DMS114 treated with DMSO at 0.1 percent for 48 hours (cell line): ENCODE data around the gene DNAH1.

Experiments used
- DNase-seq: peaks from one replicate; lab custom pipeline; 2025; ENCODE audit not compliant: unreplicated experiment; lab: John Stamatoyannopoulos, UW

DNAH1 gene

DNA sequence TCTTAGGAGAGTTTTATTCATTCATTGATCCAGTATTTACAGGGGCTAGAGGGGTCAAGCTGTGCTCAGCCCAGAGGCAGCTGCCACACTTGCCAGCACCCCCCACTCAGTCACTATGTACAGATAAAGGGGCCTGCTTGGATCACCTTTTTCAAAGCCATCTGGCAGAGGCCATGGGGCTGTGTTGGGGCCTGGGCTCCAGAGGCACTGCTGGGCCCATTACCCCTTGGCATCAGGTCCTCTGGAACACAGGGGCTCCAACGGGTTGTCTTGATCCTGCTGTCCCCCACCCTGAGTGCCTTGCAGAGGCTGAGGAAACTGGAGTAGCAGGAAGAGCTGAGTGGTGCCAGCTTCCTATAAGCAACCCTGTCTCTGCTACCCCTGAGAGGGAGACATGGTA is 84.9 kb downstream of the DNAH1 start:
- DNase-seq, result no peak

DNA sequence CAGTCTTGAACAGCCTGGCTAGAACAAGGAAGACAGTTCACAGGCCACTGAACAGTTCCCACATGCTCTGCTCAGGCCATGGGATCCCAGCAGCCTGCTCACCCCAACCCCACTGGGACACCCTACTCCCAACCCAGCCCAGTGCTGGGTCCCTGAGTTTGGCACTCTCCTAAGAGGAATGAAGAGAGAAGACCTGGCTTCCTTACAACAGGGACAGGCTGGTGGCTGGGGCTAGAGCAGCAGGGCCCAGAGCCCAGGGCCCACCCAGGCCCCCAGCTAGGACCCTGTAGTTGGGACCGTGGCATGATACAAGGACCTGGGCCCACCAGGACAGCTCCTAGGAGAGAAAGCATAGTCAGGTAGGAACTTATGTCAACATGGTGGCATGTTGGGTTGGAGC is 85.4 kb downstream of the DNAH1 start:
- no peak for DNase-seq

DNA sequence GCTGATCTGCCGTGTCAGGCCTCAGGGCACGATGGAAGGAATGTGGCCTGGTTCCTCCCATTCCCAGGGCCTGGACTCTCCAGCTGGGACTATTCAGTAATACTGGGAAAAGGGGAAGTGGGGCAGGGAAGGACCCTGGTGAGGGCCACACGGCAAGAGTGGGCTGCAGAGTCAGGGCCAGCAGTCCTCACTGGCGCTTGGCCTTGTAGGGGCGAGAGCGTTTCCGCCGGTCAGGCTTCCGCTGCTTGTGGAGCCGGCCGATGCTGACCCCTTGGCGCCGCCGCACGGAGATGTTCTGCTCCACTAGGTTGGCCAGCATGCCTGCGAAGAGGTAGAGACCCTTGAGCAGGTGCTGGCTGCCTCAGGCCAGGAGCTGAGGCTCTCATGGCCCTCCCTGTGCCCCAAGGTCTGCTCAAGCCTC is 86.0 kb downstream of the DNAH1 start:
- no peak for DNase-seq

- DNase-seq, result no peak
Measured at GRCh38 chr3:52402706-52403270, 86.7 kb downstream of the DNAH1 start.

GRCh38 chr3:52403271-52403841 is 87.2 kb downstream of the DNAH1 start:
- DNase-seq, result no peak

DNA sequence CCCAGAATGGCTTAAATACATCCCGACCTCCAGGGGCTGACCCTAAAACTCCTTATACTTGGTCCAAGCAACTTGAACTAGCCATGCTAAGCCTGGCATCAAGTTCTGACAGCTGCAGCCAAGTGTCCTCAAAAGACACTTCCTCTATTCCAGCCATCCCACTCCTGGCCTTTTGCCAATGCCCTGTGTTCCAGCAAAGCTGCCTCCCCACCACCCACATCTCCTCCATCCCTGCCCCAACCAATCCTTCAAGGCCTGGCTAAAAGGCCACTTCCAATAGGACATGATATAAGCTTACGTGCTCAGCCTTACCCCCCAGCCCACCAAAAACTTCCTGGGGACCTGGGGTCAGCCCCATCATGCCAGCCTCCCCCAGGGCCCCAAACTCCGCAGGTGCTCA is 87.8 kb downstream of the DNAH1 start:
- DNase-seq, result no peak

GRCh38 chr3:52404391-52404790 is 88.3 kb downstream of the DNAH1 start:
- no peak for DNase-seq

DNA sequence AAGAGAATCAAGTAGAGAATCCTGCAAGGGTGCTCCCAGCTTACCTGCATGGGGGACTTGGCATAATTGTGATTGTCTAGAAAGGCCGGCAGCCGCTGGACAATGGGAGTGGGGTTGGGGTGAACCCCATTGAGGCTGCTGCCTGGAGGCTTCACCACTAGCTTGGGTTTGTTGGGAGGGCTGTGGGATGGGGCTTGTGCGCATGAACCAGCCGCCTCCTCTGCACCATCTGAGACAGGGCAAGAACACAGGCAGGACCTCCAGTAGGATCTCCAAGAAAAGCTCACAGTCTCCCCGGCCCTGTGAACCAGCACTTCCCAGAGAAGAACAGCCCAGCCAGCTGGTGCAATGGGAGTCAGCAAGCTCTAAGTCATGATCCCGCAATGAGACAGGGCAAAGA is 88.9 kb downstream of the DNAH1 start:
- DNase-seq, result no peak

GRCh38 chr3:52405601-52406110 is 89.5 kb downstream of the DNAH1 start:
- no peak for DNase-seq

DNA sequence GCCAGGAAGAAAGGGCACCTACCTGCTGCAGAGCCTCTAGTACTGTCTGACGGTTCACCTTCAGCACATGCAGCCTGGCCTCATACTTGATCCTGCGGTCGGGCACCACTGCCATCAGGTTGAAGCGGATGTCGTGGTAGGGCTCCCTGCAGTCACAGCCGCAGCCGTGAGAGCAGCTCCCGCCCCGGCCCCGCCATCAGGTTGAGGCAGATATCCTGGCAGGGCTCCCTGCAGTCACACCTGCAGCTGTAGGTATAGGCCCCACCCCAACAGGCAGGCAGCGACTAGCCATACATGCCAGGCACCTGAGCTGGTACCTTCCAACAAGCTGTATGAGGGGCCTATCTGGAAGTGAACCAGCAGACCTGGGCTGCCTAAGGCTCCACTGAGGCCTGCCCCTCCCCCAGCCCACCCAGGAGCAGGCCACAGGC is 90.1 kb downstream of the DNAH1 start:
- DNase-seq, result no peak

GRCh38 chr3:52406791-52407510 is 90.8 kb downstream of the DNAH1 start:
- DNase-seq, result no peak

DNA sequence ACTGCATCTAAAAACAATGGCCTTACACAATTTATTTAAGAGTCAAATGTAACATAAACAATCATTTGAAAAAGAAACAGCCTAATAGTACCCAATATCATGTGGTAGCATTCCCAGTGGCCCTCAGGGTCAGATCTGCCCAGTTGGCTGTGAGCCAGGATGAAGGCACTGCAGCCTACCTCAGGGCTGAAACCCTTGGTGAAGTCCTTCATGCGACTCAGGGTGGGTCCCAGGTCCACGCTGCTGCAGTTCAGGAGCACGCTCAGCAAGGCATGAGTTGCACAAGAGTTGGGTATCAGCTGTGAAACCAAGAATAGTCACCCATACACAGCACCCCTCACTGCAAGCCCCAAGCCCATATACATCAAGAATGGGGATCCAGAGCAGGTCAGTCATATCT is 91.7 kb downstream of the DNAH1 start:
- no peak for DNase-seq

DNA sequence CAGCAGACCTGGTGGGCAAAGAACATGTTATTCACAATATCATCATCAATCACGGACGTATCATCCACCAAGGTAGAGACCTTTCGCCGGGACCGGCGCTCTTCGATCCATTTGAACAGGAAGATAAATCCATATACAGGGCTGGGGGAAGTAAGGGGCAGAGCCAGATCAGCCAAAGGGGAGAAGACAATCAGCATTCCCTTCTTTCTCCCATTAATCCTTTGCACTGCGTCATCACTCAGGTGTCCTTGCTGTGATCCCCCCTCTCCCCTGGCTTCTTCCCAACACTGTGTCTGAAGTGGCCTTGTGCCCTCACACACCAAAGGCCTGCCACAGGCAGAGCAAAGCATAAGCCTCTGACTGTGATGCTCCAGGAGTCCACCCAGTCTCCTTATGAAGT is 92.3 kb downstream of the DNAH1 start:
- DNase-seq, result no peak

DNA sequence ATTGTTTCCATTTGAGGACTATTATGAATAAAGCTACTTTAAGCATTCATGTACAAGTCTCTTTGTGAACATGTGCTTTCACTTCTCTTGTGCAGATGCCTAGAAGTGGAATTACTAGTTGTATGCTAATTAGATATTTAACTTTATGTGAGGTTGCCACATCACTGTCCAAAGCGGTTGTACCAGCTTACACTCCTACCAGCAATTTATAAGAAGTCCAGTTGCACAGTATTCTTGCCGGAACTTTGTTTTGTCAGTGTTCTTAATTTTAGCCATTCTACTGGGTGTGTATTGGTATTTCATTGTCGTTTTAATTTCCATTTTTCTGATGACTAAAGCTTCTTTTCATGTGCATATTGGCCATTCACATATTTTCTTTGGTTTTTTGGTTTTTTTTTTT is 99.7 kb downstream of the DNAH1 start:
- no peak for DNase-seq

GRCh38 chr3:52420388-52420787 is 104.3 kb downstream of the DNAH1 start:
- no peak for DNase-seq

GRCh38 chr3:52422669-52423068 is 106.5 kb downstream of the DNAH1 start:
- DNase-seq, result no peak

- no peak for DNase-seq
Measured at GRCh38 chr3:52423173-52423572, 107.1 kb downstream of the DNAH1 start.

DNA sequence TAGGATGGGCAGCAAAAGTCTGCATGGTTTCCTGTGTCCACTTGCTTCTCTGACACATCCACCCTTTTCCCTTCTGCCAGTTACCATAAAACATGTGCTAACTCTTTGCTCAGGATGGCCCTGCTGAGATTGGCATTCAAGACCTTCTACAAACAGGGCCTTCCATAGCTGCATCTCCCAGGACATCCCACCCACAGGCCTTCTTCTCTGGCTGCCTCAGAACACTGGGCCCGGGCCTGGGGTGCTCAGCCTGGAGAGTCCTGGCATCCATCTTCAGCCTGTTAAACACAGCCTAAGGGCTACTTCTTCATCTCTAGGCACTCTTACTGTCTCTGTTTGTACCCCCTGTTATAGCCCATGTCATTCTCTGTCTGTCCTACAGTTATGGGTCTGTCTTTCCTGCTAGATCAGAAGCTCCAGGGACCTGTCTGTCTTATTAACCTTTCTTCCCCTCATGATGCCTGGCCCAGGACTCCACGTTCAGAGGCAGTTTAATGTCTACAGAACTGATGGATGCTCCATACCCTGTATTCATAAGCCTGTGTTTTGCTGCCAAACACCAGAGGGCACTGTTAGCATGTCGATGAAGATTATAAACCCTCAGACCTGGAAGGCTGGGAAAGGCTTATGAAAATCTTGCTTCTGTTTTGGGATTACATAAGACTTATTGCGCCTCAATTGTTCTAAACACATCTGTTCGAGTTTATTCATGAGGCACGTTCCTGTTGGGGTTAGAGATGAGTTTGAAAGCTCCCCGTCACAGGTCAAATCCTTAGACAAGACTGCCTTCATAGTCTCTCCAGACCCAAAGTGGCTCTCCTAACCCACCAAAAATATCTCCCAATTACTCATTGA is 112.3 kb downstream of the DNAH1 start:
- peak; percentile 48 for DNase-seq

- DNase-seq, result no peak
Measured at GRCh38 chr3:52429031-52429430, 112.9 kb downstream of the DNAH1 start.

GRCh38 chr3:52429779-52430415 is 113.8 kb downstream of the DNAH1 start:
- DNase-seq, result no peak

- DNase-seq, result no peak
Measured at GRCh38 chr3:52430416-52430810, 114.3 kb downstream of the DNAH1 start.
